HCT116 (cell line): Measurements from ENCODE around the gene SEZ6.

Experiments
- CTCF ChIP-seq, 3 experiments: fragments of 200-600 bp in 1 of 3; sonication (generic) in 1 of 3; IDR thresholded peaks in 2 of 3; conservative IDR thresholded peaks in 1 of 3; 2 replicates each; pipeline ENCODE4 v1.5.1; 2012 to 2017; ENCODE audit warnings: low read depth in 2 of 3, low read length in 2 of 3, antibody characterized with exemption in 1 of 3, borderline replicate concordance in 1 of 3, control low read depth in 1 of 3, mild to moderate bottlenecking in 1 of 3, mixed read lengths in 1 of 3, mixed run types in 1 of 3, moderate library complexity in 1 of 3; ENCODE audit not compliant: insufficient read depth in 1 of 3
- EZH2 ChIP-seq: fragments of 200-600 bp; sonication (generic); IDR thresholded peaks from 2 replicates; pipeline ENCODE4 v1.6.1; 2017; ENCODE audit warnings: antibody characterized with exemption, mixed run types
- POLR2A ChIP-seq: IDR thresholded peaks from 2 replicates; pipeline ENCODE4 v1.7.0; 2011; ENCODE audit warnings: borderline replicate concordance; ENCODE audit not compliant: insufficient read depth, insufficient read length; ENCODE audit errors: extremely low read depth
- POLR2AphosphoS5 ChIP-seq: IDR thresholded peaks from 2 replicates; pipeline ENCODE4 v1.6.1; 2011; ENCODE audit warnings: mild to moderate bottlenecking, low read depth, low read length, moderate library complexity
- YY1 ChIP-seq: IDR thresholded peaks from 2 replicates; pipeline ENCODE4 v1.6.1; 2011; ENCODE audit warnings: low read length, low read depth, moderate library complexity, mild to moderate bottlenecking; ENCODE audit not compliant: insufficient replicate concordance; ENCODE audit errors: extremely low read depth
- ZNF274 ChIP-seq: fragments of 200-500 bp; sonication (Bioruptor generic); IDR thresholded peaks from 2 replicates; pipeline ENCODE4 v1.6.1; 2014; ENCODE audit warnings: mild to moderate bottlenecking, low read depth, low read length, inconsistent platforms

GRCh38 chr17:28972437-28972836 is 33.4 kb downstream of the SEZ6 start:
- no peak for TF ChIP-seq EZH2
- TF ChIP-seq CTCF (IDR thresholded peaks at IDR 0.05 in 2 of 3, conservative IDR thresholded peaks at IDR 0.05 in 1 of 3; ENCODE audit: borderline replicate concordance in 1 of 3, insufficient read depth in 1 of 3, low read depth in 2 of 3, low read length in 2 of 3) = no peak
- TF ChIP-seq POLR2A = no peak
- TF ChIP-seq ZNF274 = no peak
- TF ChIP-seq POLR2AphosphoS5 = no peak
- TF ChIP-seq YY1 = no peak
